ENCODE results near the gene MMEL1. TPM values are rescaled to one million over a fixed set of nuclear protein-coding genes. Genes with fewer than 3 reads are reported as not detected.

Gene MMEL1
- total and polyA plus RNA-seq, 2 donors (not counting 3 experiments of a cell fraction or from before 2014, with no cell fraction given) = 1.1 to 1.2 TPM

DNA sequence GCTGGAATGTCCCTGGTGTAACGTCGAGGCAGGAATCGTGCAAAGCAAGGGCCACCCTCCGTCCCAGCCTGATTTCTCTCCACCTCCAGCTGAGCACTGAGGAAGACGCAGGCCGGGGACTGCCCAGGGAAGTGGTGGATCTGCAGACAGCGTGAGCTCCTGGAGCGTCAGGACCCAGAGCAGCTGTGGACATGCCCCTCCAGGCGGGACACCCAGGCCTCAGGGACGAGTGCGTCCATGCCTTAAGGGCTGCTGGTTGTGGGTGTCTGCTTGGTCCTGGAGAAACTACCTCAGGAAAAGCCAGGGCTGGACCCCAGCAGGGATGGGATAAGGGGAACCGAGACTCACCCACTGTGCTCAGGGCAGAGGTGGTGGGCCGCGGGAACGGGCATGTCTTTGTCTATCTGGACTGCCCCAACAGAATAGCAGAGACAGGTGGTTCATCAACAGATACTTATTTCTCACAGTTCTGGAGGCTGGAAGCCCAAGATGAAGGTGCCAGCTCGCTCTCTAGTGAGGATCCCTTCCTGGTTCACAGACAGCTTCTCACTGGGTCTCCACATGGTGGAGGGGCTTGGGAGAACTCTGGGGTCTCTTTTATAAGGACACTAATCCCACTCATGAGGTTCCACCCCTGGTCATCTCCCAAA is 5.8 kb upstream of the MMEL1 start:
- H3K9me1 ChIP-seq (replicated peaks; ENCODE audit: control insufficient read depth, extremely low read depth, insufficient read depth, low read length) = no peaks in the 10 kb centered on the region
- ChIA-PET CTCF (no interaction called here), POLR2A (no interaction called here)
- H4K20me1 ChIP-seq (replicated peaks; ENCODE audit: control insufficient read depth, extremely low read depth, insufficient read depth, low read length) = no peaks in the 10 kb centered on the region
- FAIRE-seq = no peak
- no peak overlapping the region for H3K4me2 ChIP-seq (ENCODE audit: insufficient read depth, low read length)
- no peak overlapping the region for H3K4me3 ChIP-seq (replicated peaks in 1 of 3; ENCODE audit: insufficient read depth in 1 of 3, low read depth in 1 of 3, low read length in 3 of 3)
- no peaks in the 10 kb centered on the region for H3K36me3 ChIP-seq (ENCODE audit: control insufficient read depth in 2 of 2, extremely low read depth in 1 of 2, insufficient read depth in 2 of 2, low read length in 2 of 2)
- dilution Hi-C loops (cut with MboI; ENCODE audit: extremely low pct_ligation_motif_present, low sequenced_read_pairs) = no loop called here
- intact Hi-C loops (cut with micrococcal nuclease) = no loop called here
- H3K9me3 ChIP-seq (replicated peaks; ENCODE audit: control insufficient read depth, insufficient read depth, low read length) = peaks cover 1% of the 10 kb centered on the region
- H3K27me3 ChIP-seq (ENCODE audit: control insufficient read depth in 2 of 2, insufficient read depth in 2 of 2, low read length in 2 of 2) = no peaks in the 10 kb centered on the region
- no peak overlapping the region for H2AFZ ChIP-seq (ENCODE audit: low read depth, low read length)
- peaks cover 8% of the 10 kb centered on the region for H3K4me1 ChIP-seq (ENCODE audit: control insufficient read depth, extremely low read depth, insufficient read depth, low read length)
- DNase-seq (ENCODE audit: low read depth, low spot score) = no peak
- BruUV-seq (replicated peaks) = no TSS peak
- no peaks in the 10 kb centered on the region for H3K79me2 ChIP-seq (ENCODE audit: control insufficient read depth, insufficient read depth, low read length)
- H3K27ac ChIP-seq (ENCODE audit: insufficient read depth, low read depth, low read length) = no peak overlapping the region
- TF ChIP-seq, protein P1, sequence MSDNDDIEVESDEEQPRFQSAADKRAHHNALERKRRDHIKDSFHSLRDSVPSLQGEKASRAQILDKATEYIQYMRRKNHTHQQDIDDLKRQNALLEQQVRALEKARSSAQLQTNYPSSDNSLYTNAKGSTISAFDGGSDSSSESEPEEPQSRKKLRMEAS (IDR thresholded peaks at IDR 0.05; ENCODE audit: insufficient read depth, insufficient read length) = no peak
- no peak for TF ChIP-seq POLR2AphosphoS5 (IDR thresholded peaks at IDR 0.05; ENCODE audit: insufficient read depth, low read depth, low read length)
- no peak for TF ChIP-seq FOS (IDR thresholded peaks at IDR 0.05; ENCODE audit: borderline replicate concordance, insufficient read depth, low read length)
- TF ChIP-seq GATA2 (IDR thresholded peaks at IDR 0.05; ENCODE audit: insufficient read depth, insufficient read length, low read depth, low read length) = no peak
- TF ChIP-seq EZH2 (IDR thresholded peaks at IDR 0.05; ENCODE audit: borderline replicate concordance, low read depth, low read length, severe bottlenecking) = no peak
- TF ChIP-seq POLR2A (IDR thresholded peaks at IDR 0.05; ENCODE audit: low read depth, low read length) = no peak
- TF ChIP-seq, protein P2, sequence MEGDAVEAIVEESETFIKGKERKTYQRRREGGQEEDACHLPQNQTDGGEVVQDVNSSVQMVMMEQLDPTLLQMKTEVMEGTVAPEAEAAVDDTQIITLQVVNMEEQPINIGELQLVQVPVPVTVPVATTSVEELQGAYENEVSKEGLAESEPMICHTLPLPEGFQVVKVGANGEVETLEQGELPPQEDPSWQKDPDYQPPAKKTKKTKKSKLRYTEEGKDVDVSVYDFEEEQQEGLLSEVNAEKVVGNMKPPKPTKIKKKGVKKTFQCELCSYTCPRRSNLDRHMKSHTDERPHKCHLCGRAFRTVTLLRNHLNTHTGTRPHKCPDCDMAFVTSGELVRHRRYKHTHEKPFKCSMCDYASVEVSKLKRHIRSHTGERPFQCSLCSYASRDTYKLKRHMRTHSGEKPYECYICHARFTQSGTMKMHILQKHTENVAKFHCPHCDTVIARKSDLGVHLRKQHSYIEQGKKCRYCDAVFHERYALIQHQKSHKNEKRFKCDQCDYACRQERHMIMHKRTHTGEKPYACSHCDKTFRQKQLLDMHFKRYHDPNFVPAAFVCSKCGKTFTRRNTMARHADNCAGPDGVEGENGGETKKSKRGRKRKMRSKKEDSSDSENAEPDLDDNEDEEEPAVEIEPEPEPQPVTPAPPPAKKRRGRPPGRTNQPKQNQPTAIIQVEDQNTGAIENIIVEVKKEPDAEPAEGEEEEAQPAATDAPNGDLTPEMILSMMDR (IDR thresholded peaks at IDR 0.05; ENCODE audit: extremely low read depth in 1 of 2, insufficient read depth in 1 of 2, low read depth in 1 of 2, low read length in 2 of 2) = no peak
- no peak for TF ChIP-seq MYC (IDR thresholded peaks at IDR 0.05; ENCODE audit: low read depth, low read length)
- no peak for TF ChIP-seq JUN (IDR thresholded peaks at IDR 0.05; ENCODE audit: borderline replicate concordance, insufficient read depth, insufficient read length, low read depth)
- no peak overlapping the region for H3K9ac ChIP-seq (replicated peaks; ENCODE audit: extremely low read depth, insufficient read depth, low read length)

Data from endothelial cell of umbilical vein (primary cell).